A549 (cell line): ENCODE data around the gene ANK3. TPM values are rescaled to one million over a fixed set of nuclear protein-coding genes. Genes with fewer than 3 reads are reported as not detected.

Experiments
- ATAC-seq, 2 experiments: fragments of 200-7000 bp in 1 of 2; fragments of >200 bp in 1 of 2; cut with Nextera tagmentation in 1 of 2; cut with Tn5 transposase in 1 of 2; 3 replicates each; pipeline versions ENCODE4 v1.8.0 to v1.9.1; 2018 to 2020; ENCODE audit warnings: mild to moderate bottlenecking in 1 of 2, moderate library complexity in 1 of 2
- CTCF ChIA-PET: fragments of 300-600 bp; sonication (Branson Sonifier 250); formaldehyde crosslinking; extraction: SDS; loops from one replicate; lab custom pipeline; 2021; ENCODE audit warnings: antibody characterized with exemption, inconsistent platforms; lab: Yijun Ruan, JAX
- POLR2A ChIA-PET: fragments of 350-600 bp; formaldehyde crosslinking; extraction: SDS; loops from one replicate; lab custom pipeline; 2021; ENCODE audit warnings: antibody characterized with exemption, inconsistent platforms; lab: Yijun Ruan, JAX
- DNase-seq, 2 experiments: peaks; one replicate each; pipeline versions ENCODE4 v3.0.0 to v3.0.0-alpha.2; 2011 to 2016; ENCODE audit warnings: low read depth in 1 of 2, low spot score in 1 of 2
- FAIRE-seq: peaks from 2 replicates; lab custom pipeline; 2011; peaks lifted over from hg19 to GRCh38; lab: Jason Lieb, UNC
- H3K27ac ChIP-seq, 2 experiments: fragments of >200 bp; sonication (Bioruptor Twin); formaldehyde crosslinking; 3 replicates each; pipeline ENCODE4 v1.5.1; 2016 to 2017
- H3K4me1 ChIP-seq: fragments of >200 bp; sonication (Bioruptor Twin); formaldehyde crosslinking; 3 replicates; pipeline ENCODE4 v1.6.1; 2016
- H3K4me2 ChIP-seq: fragments of >200 bp; sonication (Bioruptor Twin); formaldehyde crosslinking; 3 replicates; pipeline ENCODE4 v1.6.1; 2016
- H3K4me3 ChIP-seq: fragments of >200 bp; sonication (Bioruptor Twin); formaldehyde crosslinking; 3 replicates; pipeline ENCODE4 v1.5.1; 2016
- H3K9me3 ChIP-seq: fragments of >200 bp; sonication (Bioruptor Twin); formaldehyde crosslinking; 3 replicates; pipeline ENCODE4 v1.6.1; 2016
- BHLHE40 ChIP-seq: IDR thresholded peaks from 2 replicates; pipeline ENCODE4 v1.6.1; 2012; ENCODE audit warnings: low read depth, low read length, inconsistent platforms
- CEBPB ChIP-seq, 2 experiments: fragments of >200 bp in 1 of 2; sonication (Bioruptor Twin) in 1 of 2; formaldehyde crosslinking in 1 of 2; IDR thresholded peaks; 2 replicates each; pipeline ENCODE4 v1.6.1; 2012 to 2016
- CHD2 ChIP-seq: fragments of 150-350 bp; IDR thresholded peaks from 2 replicates; pipeline ENCODE4 v1.6.1; 2014; ENCODE audit warnings: low read length; ENCODE audit not compliant: partially characterized antibody
- CHD4 ChIP-seq: fragments of 200-600 bp; sonication (generic); IDR thresholded peaks from 2 replicates; pipeline ENCODE4 v1.6.1; 2016; ENCODE audit warnings: antibody characterized with exemption, mild to moderate bottlenecking, borderline replicate concordance
- EHF ChIP-seq: fragments of 250-450 bp; sonication (Bioruptor Pico); IDR thresholded peaks from 2 replicates; pipeline ENCODE4 v1.5.0; 2020; ENCODE audit warnings: mild to moderate bottlenecking
- EHMT2 ChIP-seq: fragments of 200-600 bp; sonication (generic); IDR thresholded peaks from 2 replicates; pipeline ENCODE4 v1.6.1; 2016; ENCODE audit warnings: antibody characterized with exemption, low read depth, mild to moderate bottlenecking, moderate library complexity
- EP300 ChIP-seq, 2 experiments: fragments of >200 bp; sonication (Bioruptor Twin); formaldehyde crosslinking; IDR thresholded peaks; 2 replicates in 1 of 2; 3 replicates in 1 of 2; pipeline ENCODE4 v1.6.1; 2016 to 2017
- ESRRA ChIP-seq: fragments of 150-350 bp; IDR thresholded peaks from 2 replicates; pipeline ENCODE4 v1.6.1; 2014; ENCODE audit warnings: mild to moderate bottlenecking, low read length, borderline replicate concordance
- FOXS1 ChIP-seq: fragments of 250-450 bp; sonication (Bioruptor Pico); IDR thresholded peaks from 2 replicates; pipeline ENCODE4 v1.5.0; 2020; ENCODE audit warnings: mild to moderate bottlenecking, moderate library complexity
- HEYL ChIP-seq: fragments of 250-450 bp; sonication (Bioruptor Pico); IDR thresholded peaks from 2 replicates; pipeline ENCODE4 v1.8.0; 2021; ENCODE audit warnings: mild to moderate bottlenecking, moderate library complexity
- HOXA7 ChIP-seq: fragments of 250-450 bp; sonication (Bioruptor Pico); IDR thresholded peaks from 2 replicates; pipeline ENCODE4 v1.5.0; 2020; ENCODE audit warnings: mild to moderate bottlenecking, moderate library complexity
- HOXB13 ChIP-seq: fragments of 250-450 bp; sonication (Bioruptor Pico); IDR thresholded peaks from 2 replicates; pipeline ENCODE4 v1.5.0; 2020; ENCODE audit warnings: low read depth, mild to moderate bottlenecking, moderate library complexity
- HOXB5 ChIP-seq: fragments of 250-450 bp; sonication (Bioruptor Pico); IDR thresholded peaks from 2 replicates; pipeline ENCODE4 v1.5.0; 2020; ENCODE audit warnings: mild to moderate bottlenecking, moderate library complexity
- JUN ChIP-seq, 2 experiments: fragments of >200 bp; sonication (Bioruptor Twin); formaldehyde crosslinking; IDR thresholded peaks; 2 replicates in 1 of 2; 3 replicates in 1 of 2; pipeline ENCODE4 v1.6.1; 2016 to 2017
- KDM1A ChIP-seq: fragments of 200-600 bp; sonication (generic); IDR thresholded peaks from 2 replicates; pipeline ENCODE4 v1.6.1; 2016; ENCODE audit warnings: low read depth, mild to moderate bottlenecking
- MAZ ChIP-seq: fragments of 150-350 bp; IDR thresholded peaks from 2 replicates; pipeline ENCODE4 v1.6.1; 2014; ENCODE audit warnings: antibody characterized with exemption, low read depth, low read length, borderline replicate concordance
- MYC ChIP-seq: IDR thresholded peaks from 2 replicates; pipeline ENCODE4 v1.6.1; 2012; ENCODE audit warnings: mild to moderate bottlenecking, inconsistent platforms, low read length, improper control_type of control experiment, borderline replicate concordance
- NPAS2 ChIP-seq: fragments of 250-450 bp; sonication (Bioruptor Pico); IDR thresholded peaks from 2 replicates; pipeline ENCODE4 v1.8.0; 2022; ENCODE audit warnings: mild to moderate bottlenecking, moderate library complexity, borderline replicate concordance
- NR3C1 ChIP-seq: fragments of >200 bp; sonication (Bioruptor Twin); formaldehyde crosslinking; IDR thresholded peaks from 3 replicates; pipeline ENCODE4 v1.6.1; 2017
- POLR2A ChIP-seq: IDR thresholded peaks from 2 replicates; pipeline ENCODE4 v1.6.1; 2012; ENCODE audit warnings: mild to moderate bottlenecking, low read length
- RNF2 ChIP-seq: fragments of 200-600 bp; sonication (generic); IDR thresholded peaks from 2 replicates; pipeline ENCODE4 v1.6.1; 2016; ENCODE audit warnings: low read depth, mild to moderate bottlenecking, antibody characterized with exemption, moderate library complexity, borderline replicate concordance
- TFCP2L1 ChIP-seq: fragments of 250-450 bp; sonication (Bioruptor Pico); IDR thresholded peaks from 2 replicates; pipeline ENCODE4 v1.5.0; 2021; ENCODE audit warnings: mild to moderate bottlenecking
- TP53 ChIP-seq: fragments of 250-450 bp; sonication (Bioruptor Pico); IDR thresholded peaks from 2 replicates; pipeline ENCODE4 v1.5.0; 2021; ENCODE audit warnings: mild to moderate bottlenecking, moderate library complexity
- ZSCAN20 ChIP-seq: fragments of 250-450 bp; sonication (Bioruptor Pico); IDR thresholded peaks from 2 replicates; pipeline ENCODE4 v1.8.0; 2022; ENCODE audit warnings: mild to moderate bottlenecking, moderate library complexity
- WGBS: methylation state at CpG from one replicate; pipeline ENCODE4 v1.1.6; 2017; ENCODE audit errors: missing lambda C conversion rate; 5-methylcytosine and 5-hydroxymethylcytosine counted together
- polyA plus RNA-seq, 4 experiments: library from polyadenylated mRNA; depleted of rRNA in 3 of 4; stranded (reverse); fragments of >200 nt; fragmentation: RNase III in 1 of 4; extraction: RNeasy Plus Mini Kit Qiagen cat#74134 plus additional on column Dnase treatment in 1 of 4; gene quantifications; 2 replicates in 3 of 4; 3 replicates in 1 of 4; pipeline ENCODE4 v1.2.3, GENCODE V29; 2011 to 2017
- TF ChIP-seq, protein P1 (sequence below): fragments of 150-350 bp; IDR thresholded peaks from 2 replicates; pipeline ENCODE4 v1.6.1; 2014; ENCODE audit warnings: low read depth, mild to moderate bottlenecking, low read length
- TF ChIP-seq, protein P2 (sequence below): fragments of >200 bp; sonication (Bioruptor Twin); formaldehyde crosslinking; IDR thresholded peaks from 3 replicates; pipeline ENCODE4 v1.6.1; 2016
- TF ChIP-seq, protein P3 (sequence below): fragments of >200 bp; sonication (Bioruptor Twin); formaldehyde crosslinking; IDR thresholded peaks from 3 replicates; pipeline ENCODE4 v1.5.1; 2016
- TF ChIP-seq, protein P4 (sequence below): IDR thresholded peaks from 2 replicates; pipeline ENCODE4 v1.6.1; 2012; ENCODE audit warnings: low read depth, borderline replicate concordance

ANK3 gene
- polyA plus RNA-seq, 2 of the 4 experiments (the other 2 are of a cell fraction), result 0.56 to 5.4 TPM

DNA sequence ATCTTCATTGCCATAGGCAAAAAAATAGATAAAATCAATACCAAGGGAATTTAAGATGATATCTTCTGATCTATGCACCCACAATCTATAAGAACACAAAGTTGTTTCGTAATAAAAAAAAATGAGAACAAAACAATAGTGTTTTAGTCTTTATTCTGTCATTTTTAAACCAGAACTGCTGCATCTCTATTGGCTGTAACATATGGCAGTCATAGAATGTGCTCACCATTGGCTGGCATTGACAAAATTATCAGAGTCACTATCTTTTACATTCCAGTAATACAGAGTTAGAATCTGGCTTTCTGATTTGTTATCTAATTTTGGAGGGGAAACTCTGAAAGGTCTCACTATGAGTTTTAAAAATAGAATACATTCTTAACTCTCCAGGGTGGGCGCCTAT, 344.7 kb downstream of the ANK3 start:
- Histone ChIP-seq H3K4me3 (no peak overlapping the region), H3K9me3 (no peaks in the 10 kb centered on the region), H3K27ac (no peak overlapping the region), H3K4me2 (no peak overlapping the region), H3K4me1 (no peaks in the 10 kb centered on the region)
- ChIA-PET CTCF (interaction anchor here (1.2 kb wide), 1 partner anchor 419 kb away, joined by 5 read pairs; no protein-coding TSS in a partner anchor), POLR2A (no interaction called here)
- WGBS, result 27% methylated on average over 2 of the region's 2 CpGs
- no peak for ATAC-seq
- TF ChIP-seq JUN (IDR thresholded peaks at IDR 0.05), result no peak
- no peak for TF ChIP-seq MYC
- TF ChIP-seq, protein P1, sequence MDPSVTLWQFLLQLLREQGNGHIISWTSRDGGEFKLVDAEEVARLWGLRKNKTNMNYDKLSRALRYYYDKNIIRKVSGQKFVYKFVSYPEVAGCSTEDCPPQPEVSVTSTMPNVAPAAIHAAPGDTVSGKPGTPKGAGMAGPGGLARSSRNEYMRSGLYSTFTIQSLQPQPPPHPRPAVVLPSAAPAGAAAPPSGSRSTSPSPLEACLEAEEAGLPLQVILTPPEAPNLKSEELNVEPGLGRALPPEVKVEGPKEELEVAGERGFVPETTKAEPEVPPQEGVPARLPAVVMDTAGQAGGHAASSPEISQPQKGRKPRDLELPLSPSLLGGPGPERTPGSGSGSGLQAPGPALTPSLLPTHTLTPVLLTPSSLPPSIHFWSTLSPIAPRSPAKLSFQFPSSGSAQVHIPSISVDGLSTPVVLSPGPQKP, result no peak
- TF ChIP-seq EP300 (IDR thresholded peaks at IDR 0.05), result no peak
- no peak for TF ChIP-seq CHD4
- TF ChIP-seq CHD2, result no peak
- TF ChIP-seq KDM1A, result no peak
- TF ChIP-seq, protein P2, sequence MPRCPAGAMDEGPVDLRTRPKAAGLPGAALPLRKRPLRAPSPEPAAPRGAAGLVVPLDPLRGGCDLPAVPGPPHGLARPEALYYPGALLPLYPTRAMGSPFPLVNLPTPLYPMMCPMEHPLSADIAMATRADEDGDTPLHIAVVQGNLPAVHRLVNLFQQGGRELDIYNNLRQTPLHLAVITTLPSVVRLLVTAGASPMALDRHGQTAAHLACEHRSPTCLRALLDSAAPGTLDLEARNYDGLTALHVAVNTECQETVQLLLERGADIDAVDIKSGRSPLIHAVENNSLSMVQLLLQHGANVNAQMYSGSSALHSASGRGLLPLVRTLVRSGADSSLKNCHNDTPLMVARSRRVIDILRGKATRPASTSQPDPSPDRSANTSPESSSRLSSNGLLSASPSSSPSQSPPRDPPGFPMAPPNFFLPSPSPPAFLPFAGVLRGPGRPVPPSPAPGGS, result no peak
- TF ChIP-seq HOXB13, result no peak
- no peak for FAIRE-seq
- DNase-seq, result no peak

DNA sequence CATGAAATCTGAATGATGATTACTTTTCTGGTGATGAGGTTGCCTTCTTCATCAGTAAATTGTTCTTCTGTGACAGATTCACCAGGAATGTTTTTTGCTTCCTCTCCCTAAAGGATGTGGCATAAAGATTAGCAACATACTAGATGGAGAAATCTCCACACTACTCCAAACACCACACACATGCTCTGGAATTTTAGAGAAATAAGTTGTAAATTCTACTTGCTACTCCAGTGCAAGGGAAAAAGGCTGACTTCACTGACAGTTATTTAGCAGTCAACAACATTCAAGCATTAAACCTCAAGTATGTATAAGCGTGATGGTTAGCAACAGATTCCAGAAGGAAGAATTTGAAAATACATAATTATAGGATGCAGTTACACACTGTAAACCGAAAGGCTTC, 345.4 kb downstream of the ANK3 start:
- Histone ChIP-seq H3K4me1 (no peaks in the 10 kb centered on the region), H3K4me2 (no peak overlapping the region), H3K9me3 (no peaks in the 10 kb centered on the region), H3K27ac (no peak overlapping the region), H3K4me3 (no peak overlapping the region)
- WGBS, result 54% methylated on average over 2 of the region's 2 CpGs
- CTCF ChIA-PET, result interaction anchor here (1.2 kb wide), 1 partner anchor 418 kb away, joined by 5 read pairs; no protein-coding TSS in a partner anchor
- FAIRE-seq, result no peak
- DNase-seq, result no peak
- no peak for ATAC-seq
- no peak for TF ChIP-seq MAZ
- TF ChIP-seq EP300 (IDR thresholded peaks at IDR 0.05), result no peak
- TF ChIP-seq, protein P3, sequence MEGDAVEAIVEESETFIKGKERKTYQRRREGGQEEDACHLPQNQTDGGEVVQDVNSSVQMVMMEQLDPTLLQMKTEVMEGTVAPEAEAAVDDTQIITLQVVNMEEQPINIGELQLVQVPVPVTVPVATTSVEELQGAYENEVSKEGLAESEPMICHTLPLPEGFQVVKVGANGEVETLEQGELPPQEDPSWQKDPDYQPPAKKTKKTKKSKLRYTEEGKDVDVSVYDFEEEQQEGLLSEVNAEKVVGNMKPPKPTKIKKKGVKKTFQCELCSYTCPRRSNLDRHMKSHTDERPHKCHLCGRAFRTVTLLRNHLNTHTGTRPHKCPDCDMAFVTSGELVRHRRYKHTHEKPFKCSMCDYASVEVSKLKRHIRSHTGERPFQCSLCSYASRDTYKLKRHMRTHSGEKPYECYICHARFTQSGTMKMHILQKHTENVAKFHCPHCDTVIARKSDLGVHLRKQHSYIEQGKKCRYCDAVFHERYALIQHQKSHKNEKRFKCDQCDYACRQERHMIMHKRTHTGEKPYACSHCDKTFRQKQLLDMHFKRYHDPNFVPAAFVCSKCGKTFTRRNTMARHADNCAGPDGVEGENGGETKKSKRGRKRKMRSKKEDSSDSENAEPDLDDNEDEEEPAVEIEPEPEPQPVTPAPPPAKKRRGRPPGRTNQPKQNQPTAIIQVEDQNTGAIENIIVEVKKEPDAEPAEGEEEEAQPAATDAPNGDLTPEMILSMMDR, result no peak
- no peak for TF ChIP-seq NPAS2
- POLR2A ChIA-PET, result no interaction called here

DNA sequence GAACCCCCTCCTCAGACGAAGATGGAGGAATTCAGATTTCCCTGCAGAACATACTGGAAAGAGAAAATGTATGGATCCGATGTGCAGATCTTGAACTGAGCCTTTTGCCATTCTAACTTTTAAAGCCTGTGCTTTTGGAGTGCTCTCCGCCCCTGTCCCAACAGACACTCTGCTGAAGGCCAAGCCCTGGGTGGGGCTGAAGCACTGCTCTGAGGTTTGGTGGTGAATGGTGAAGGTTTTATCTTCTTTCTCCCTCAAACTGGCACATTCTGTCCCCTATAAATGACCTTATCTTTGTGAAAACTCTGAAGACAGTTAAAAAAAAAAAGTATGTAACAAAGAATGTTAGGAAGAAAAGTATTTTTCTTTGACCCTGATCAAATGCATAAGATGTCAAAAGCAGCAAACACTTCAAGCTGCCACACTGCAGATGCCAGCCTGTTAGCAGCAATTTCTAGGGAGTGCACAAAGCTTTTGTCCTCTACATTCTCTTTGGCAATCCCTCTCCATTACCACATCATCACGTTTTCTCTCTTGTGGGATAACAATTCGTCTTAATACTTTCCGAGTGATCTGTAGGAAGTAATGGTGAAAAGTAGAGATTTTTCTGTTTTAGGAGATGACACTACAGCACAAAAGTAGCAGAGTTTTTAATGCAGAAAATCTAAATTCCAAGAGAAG, 346.0 kb downstream of the ANK3 start:
- DNase-seq (no peak), ATAC-seq (no peak), FAIRE-seq (no peak)
- ChIA-PET CTCF (interaction anchor here (0.6 kb wide), 1 partner anchor 345 kb away, joined by 3 read pairs; no protein-coding TSS in a partner anchor), POLR2A (no interaction called here)
- WGBS, result 60% methylated on average over 6 of the region's 6 CpGs
- no peak overlapping the region for H3K4me3 ChIP-seq
- no peak overlapping the region for H3K4me2 ChIP-seq
- H3K4me1 ChIP-seq, result no peaks in the 10 kb centered on the region
- no peak overlapping the region for H3K27ac ChIP-seq
- no peaks in the 10 kb centered on the region for H3K9me3 ChIP-seq
- TF ChIP-seq MYC, result no peak
- TF ChIP-seq MAZ, result no peak
- TF ChIP-seq FOXS1 (CRISPR knock-in tag), result no peak
- TF ChIP-seq ZSCAN20 (CRISPR knock-in tag), result no peak
- TF ChIP-seq, protein P4, sequence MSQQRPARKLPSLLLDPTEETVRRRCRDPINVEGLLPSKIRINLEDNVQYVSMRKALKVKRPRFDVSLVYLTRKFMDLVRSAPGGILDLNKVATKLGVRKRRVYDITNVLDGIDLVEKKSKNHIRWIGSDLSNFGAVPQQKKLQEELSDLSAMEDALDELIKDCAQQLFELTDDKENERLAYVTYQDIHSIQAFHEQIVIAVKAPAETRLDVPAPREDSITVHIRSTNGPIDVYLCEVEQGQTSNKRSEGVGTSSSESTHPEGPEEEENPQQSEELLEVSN, result no peak
- no peak for TF ChIP-seq NR3C1
- TF ChIP-seq EHF (CRISPR knock-in tag), result no peak
- no peak for TF ChIP-seq HOXA7 (CRISPR knock-in tag)
- no peak for TF ChIP-seq TFCP2L1 (CRISPR knock-in tag)
- TF ChIP-seq CEBPB (IDR thresholded peaks at IDR 0.05), result no peak
- no peak for TF ChIP-seq TP53 (CRISPR knock-in tag)
- no peak for TF ChIP-seq BHLHE40
- TF ChIP-seq HOXB5 (CRISPR knock-in tag), result no peak
- no peak for TF ChIP-seq RNF2
- no peak for TF ChIP-seq EHMT2
- TF ChIP-seq POLR2A, result no peak
- TF ChIP-seq ESRRA, result no peak
- TF ChIP-seq, protein P2, result no peak
- no peak for TF ChIP-seq HEYL (CRISPR knock-in tag)
